Thoracic aorta (tissue), 2 donors: ENCODE measurements around the gene TRIP10. TPM values are rescaled to one million over a fixed set of nuclear protein-coding genes. Genes with fewer than 3 reads are reported as not detected.

Experiments
- ATAC-seq: fragments of 150-250 bp; one replicate; pipeline ENCODE4 v1.8.0; 2017; ENCODE audit warnings: low read depth; ENCODE audit not compliant: insufficient number of reproducible peaks, low FRiP score
- DNase-seq: peaks from one replicate; pipeline ENCODE4 v3.0.0-alpha.2; 2020; ENCODE audit warnings: low spot score
- H3K27ac ChIP-seq, 2 donors: fragments of 200-600 bp; sonication (generic); 1 replicate in 1 of 2; 2 replicates in 1 of 2; pipeline ENCODE4 v1.5.1; 2016; ENCODE audit warnings: mild to moderate bottlenecking in 2 of 2, moderate library complexity in 2 of 2
- H3K27me3 ChIP-seq: fragments of 200-600 bp; sonication (generic); replicated peaks from 2 replicates; pipeline ENCODE4 v1.6.0; 2016; ENCODE audit warnings: mild to moderate bottlenecking; ENCODE audit not compliant: insufficient read depth
- H3K36me3 ChIP-seq: fragments of 200-600 bp; sonication (generic); one replicate; pipeline ENCODE4 v1.5.1; 2016
- H3K4me1 ChIP-seq, 2 donors: fragments of 200-600 bp; sonication (generic); 1 replicate in 1 of 2; 2 replicates in 1 of 2; pipeline versions ENCODE4 v1.5.1 to v1.6.0; 2016; ENCODE audit warnings: low read depth in 2 of 2, mild to moderate bottlenecking in 1 of 2; ENCODE audit not compliant: control insufficient read depth in 1 of 2
- H3K4me3 ChIP-seq: fragments of 200-600 bp; sonication (generic); 2 replicates; pipeline ENCODE4 v1.5.1; 2016; ENCODE audit warnings: mild to moderate bottlenecking
- H3K9me3 ChIP-seq: fragments of 200-600 bp; sonication (generic); 2 replicates; pipeline ENCODE4 v1.5.1; 2016
- total RNA-seq, 2 donors: library from RNA; depleted of rRNA; stranded (reverse); fragments of >200 nt; gene quantifications; one replicate each; pipeline versions ENCODE4 v1.1.0 to v1.2.3, GENCODE V29; 2016
- TF ChIP-seq, protein P1 (sequence below): fragments of 200-600 bp; sonication (generic); IDR thresholded peaks from one replicate; pipeline ENCODE4 v1.5.1; 2019; ENCODE audit warnings: antibody characterized with exemption

Gene TRIP10
- total RNA-seq, 2 donors from 2014 or later: 98.2 to 105 TPM

DNA sequence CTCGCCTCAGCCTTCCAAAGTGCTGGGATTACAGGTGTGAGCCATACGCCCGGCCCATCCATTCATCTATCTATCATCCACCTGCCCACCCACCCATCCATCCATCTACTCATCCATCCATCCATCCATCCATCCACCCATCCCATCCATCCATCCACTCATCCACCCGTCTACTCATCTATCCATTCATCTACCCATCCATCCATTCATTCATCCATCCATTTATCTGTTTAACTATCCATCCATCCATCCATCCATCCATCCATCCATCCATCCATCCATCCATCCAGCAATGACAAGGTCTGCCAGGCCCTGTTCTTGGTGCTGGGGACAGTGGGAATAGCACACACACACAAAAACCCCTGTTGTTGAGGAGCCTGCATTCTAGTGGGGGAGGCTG is 37.5 kb downstream of the TRIP10 start:
- no peaks in the 10 kb centered on the region for H3K27me3 ChIP-seq
- no peak for ATAC-seq

DNA sequence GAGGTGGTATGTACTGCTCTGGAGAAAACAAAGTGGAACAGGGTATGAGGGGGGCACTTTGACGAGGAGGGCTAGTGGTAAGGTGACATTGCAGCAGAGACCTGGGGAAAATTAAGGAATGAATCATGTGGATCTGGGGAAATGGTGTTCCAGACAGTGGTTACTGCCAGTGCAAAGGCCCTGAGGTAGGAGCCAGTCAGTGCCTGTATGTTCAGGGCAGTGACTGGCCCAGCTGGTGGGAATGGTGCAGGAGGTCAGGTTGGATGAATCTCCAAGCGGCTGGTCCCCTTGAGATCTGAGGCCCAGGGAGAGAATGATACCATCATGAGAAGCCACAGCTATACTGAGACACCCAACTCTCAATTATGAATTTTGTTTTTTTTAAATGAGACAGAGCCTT is 38.0 kb downstream of the TRIP10 start:
- Histone ChIP-seq H3K4me3 (no peak overlapping the region), H3K36me3 (no peaks in the 10 kb centered on the region), H3K27ac (no peak overlapping the region), H3K9me3 (no peaks in the 10 kb centered on the region), H3K27me3 (no peaks in the 10 kb centered on the region), H3K4me1 (no peaks in the 10 kb centered on the region)
- DNase-seq (no peak), ATAC-seq (no peak)
- TF ChIP-seq, protein P1, sequence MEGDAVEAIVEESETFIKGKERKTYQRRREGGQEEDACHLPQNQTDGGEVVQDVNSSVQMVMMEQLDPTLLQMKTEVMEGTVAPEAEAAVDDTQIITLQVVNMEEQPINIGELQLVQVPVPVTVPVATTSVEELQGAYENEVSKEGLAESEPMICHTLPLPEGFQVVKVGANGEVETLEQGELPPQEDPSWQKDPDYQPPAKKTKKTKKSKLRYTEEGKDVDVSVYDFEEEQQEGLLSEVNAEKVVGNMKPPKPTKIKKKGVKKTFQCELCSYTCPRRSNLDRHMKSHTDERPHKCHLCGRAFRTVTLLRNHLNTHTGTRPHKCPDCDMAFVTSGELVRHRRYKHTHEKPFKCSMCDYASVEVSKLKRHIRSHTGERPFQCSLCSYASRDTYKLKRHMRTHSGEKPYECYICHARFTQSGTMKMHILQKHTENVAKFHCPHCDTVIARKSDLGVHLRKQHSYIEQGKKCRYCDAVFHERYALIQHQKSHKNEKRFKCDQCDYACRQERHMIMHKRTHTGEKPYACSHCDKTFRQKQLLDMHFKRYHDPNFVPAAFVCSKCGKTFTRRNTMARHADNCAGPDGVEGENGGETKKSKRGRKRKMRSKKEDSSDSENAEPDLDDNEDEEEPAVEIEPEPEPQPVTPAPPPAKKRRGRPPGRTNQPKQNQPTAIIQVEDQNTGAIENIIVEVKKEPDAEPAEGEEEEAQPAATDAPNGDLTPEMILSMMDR: no peak

More for the DNA sequence above, 37.5 kb downstream of the TRIP10 start:
- no peaks in the 10 kb centered on the region for H3K36me3 ChIP-seq
- no peak for DNase-seq
- H3K9me3 ChIP-seq: no peaks in the 10 kb centered on the region
- no peak overlapping the region for H3K4me3 ChIP-seq
- TF ChIP-seq, protein P1: no peak
- H3K27ac ChIP-seq: no peak overlapping the region
- H3K4me1 ChIP-seq: no peaks in the 10 kb centered on the region

DNA sequence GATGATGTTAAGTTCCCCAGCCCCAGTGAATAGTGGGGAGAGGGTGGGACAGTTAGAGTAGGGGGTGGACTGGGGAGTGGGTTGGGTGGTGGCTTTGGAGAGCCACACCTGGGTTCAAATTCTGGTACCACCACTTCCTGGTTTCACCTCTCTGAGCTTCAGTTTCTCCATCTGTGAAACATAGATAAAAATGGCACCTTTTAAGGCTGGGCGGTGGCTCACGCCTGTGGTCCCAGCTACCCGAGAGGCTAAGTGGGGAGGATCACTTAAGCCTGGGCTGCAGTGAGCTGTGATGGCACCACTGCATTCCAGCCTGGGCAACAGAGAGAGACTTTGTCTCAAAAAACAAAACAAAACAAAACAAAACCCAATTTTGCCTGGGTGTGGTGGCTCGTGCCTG is 38.9 kb downstream of the TRIP10 start:
- Histone ChIP-seq H3K27ac (no peak overlapping the region), H3K4me3 (no peak overlapping the region), H3K4me1 (no peaks in the 10 kb centered on the region), H3K27me3 (no peaks in the 10 kb centered on the region), H3K9me3 (no peaks in the 10 kb centered on the region), H3K36me3 (no peaks in the 10 kb centered on the region)
- ATAC-seq (no peak), DNase-seq (no peak)
- TF ChIP-seq, protein P1: no peak

DNA sequence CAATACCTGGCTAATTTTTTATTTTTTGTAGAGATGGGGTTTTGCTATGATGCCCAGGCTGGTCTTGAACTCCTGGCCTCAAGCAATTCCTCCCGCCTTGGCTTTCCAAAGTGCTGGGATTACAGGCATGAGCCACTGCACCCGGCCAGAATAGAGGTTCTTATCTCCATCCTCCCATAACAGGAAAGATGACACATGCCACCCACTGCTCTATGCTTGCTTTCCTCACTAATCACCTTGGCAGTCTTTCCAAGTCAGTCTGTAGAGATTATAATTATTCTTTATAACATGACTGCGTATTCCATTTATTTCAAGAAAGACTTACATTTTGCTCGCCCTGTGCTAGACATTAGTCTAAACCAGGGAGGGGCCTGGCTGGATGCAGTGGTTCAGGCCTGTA is 39.7 kb downstream of the TRIP10 start:
- TF ChIP-seq, protein P1: no peak
- no peaks in the 10 kb centered on the region for H3K4me1 ChIP-seq
- DNase-seq: no peak
- H3K36me3 ChIP-seq: no peaks in the 10 kb centered on the region
- H3K27me3 ChIP-seq: no peaks in the 10 kb centered on the region
- H3K27ac ChIP-seq: no peak overlapping the region
- no peak overlapping the region for H3K4me3 ChIP-seq
- ATAC-seq: no peak
- H3K9me3 ChIP-seq: no peaks in the 10 kb centered on the region

DNA sequence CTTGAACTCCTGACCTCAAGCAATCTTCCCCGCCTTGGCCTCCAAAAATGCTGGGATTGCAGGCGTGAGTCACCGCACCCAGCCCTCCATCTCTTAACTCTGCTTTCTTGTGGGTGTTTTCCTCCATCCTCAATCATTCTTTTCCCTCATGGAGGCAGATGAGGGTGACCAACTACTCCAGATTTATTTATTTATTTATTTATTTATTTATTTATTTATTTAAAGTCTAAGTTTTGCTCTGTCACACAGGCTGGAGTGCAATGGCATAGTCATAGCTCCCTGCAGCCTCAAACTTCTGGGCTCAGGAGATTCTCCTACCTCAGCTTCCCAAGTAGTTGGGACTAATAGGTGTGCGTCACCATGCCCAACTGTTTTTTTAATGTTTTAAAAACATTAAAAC is 47.9 kb downstream of the TRIP10 start:
- Histone ChIP-seq H3K27ac (no peak overlapping the region), H3K4me3 (no peak overlapping the region), H3K4me1 (no peaks in the 10 kb centered on the region), H3K36me3 (no peaks in the 10 kb centered on the region), H3K9me3 (no peaks in the 10 kb centered on the region), H3K27me3 (no peaks in the 10 kb centered on the region)
- TF ChIP-seq, protein P1: no peak
- no peak for DNase-seq
- no peak for ATAC-seq
